Measurements from ENCODE around the gene PDZD11.
"Not testable (repeated sequence)": the region's sequence is repeated elsewhere in the genome, so short reads cannot be mapped to it uniquely, and the experiment has no call there.

The PDZD11 gene, protein sequence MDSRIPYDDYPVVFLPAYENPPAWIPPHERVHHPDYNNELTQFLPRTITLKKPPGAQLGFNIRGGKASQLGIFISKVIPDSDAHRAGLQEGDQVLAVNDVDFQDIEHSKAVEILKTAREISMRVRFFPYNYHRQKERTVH

GRCh38 chrX:70289793-70290770 lies at the start of gene PDZD11, which contains the start of gene KIF4A:
Gene PDZD11 (minus strand): TSS chrX:70289927. CDS start chrX:70289341, 586 bp downstream.
Gene KIF4A (plus strand): TSS chrX:70290104. CDS start chrX:70290459, 355 bp downstream.
- no peak for FAIRE-seq

DNA sequence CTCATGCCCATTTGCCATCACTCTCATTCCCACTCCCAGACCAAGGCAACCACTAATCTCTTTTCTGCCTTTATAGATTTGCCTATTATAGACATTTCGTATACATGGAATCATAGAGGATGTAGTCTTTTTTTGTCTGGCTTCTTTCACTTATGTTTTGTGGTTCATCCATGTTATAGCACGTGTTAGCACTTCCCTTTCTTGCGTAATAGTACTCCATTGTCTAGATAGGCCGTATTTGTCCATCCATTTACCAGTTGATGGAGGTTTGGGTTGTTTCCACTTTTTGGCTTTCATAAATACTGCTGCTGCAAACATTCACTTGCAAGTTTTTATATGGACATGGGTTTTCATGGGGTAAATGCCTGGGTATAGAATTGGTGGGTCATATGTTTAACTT lies 48.6 kb upstream of the PDZD11 start:
- no peak for FAIRE-seq

DNA sequence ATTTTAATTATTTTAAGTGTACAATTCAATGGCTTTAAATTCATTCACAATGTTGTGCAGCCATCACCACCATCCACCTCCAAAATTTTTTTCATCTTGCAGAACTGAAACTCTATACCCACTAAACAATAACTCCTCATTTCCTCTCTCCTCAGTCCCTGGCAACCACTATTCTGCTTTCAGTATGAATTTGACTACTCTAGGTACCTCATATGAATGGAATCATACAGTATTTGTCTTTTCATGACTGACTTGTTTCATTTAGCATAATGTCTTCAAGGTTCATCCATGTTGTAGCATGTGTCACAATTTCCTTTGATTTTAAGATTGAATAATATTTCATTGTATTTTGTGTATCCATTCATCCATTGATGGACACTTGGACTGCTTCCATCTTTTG lies 47.0 kb upstream of the PDZD11 start:
- FAIRE-seq, result no peak

GRCh38 chrX:70332600-70332999 lies 42.9 kb upstream of the PDZD11 start:
- FAIRE-seq, result no peak

GRCh38 chrX:70331161-70331560 lies 41.4 kb upstream of the PDZD11 start:
- FAIRE-seq, result no peak

- FAIRE-seq, result peak; percentile 38
These were observed 34.6 kb upstream of the PDZD11 start for GRCh38 chrX:70324326-70324725.

GRCh38 chrX:70323628-70324027 lies 33.9 kb upstream of the PDZD11 start:
- FAIRE-seq, result not testable (repeated sequence)

DNA sequence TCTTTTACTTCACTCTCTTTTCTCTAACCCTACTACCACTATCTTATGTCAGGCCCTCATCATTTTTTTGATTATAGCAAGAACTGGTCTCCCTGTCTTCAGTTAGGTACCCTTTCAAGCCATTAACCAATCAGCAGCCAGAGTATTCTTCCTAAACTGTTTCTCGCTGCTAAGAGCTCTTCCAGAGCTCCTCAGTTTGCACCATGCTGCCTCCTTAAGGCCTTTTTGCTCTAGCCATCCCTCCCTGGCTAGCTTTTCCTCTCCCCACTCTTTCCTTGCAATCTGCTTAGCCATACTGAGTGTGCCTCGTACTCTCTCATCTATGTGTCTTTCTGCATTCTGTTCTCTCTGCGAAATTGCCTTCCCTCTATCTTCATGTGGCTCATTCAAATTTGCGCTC lies 33.1 kb upstream of the PDZD11 start:
- no peak for FAIRE-seq

DNA sequence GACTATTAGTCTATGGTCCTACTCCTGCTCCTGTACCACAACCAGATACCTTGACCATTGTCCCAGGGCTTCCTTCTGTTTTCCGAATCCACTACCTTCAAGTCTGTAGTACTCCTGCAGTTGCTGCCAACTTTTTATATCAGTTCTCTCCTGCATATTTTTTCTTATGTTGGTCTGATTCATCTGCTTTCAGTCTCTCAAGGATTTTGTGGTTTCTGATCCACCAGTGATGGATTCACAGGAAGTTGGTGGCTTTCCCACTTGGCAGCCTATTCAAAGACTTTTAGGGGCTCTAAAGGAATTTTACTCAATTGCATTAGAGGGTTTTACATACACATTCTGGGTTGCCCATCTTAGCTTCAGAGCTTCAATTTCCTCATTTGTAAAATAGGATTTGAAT lies 23.8 kb upstream of the PDZD11 start:
- FAIRE-seq, result no peak

GRCh38 chrX:70301716-70302115 lies 12.0 kb upstream of the PDZD11 start:
- FAIRE-seq, result no peak

- FAIRE-seq, result peak; percentile 92
These were observed 3.9 kb upstream of the PDZD11 start for GRCh38 chrX:70293621-70294020.

- no peak for FAIRE-seq
These were observed 3.1 kb upstream of the PDZD11 start for GRCh38 chrX:70292788-70293187.

GRCh38 chrX:70289168-70289792 lies 447 bp downstream of the PDZD11 start:
- no peak for FAIRE-seq

- no peak for FAIRE-seq
These were observed 7.8 kb downstream of the PDZD11 start, which contains the start of gene RAB41 for GRCh38 chrX:70281951-70282350. Gene RAB41 (plus strand): TSS chrX:70282172. CDS start chrX:70282218, 46 bp downstream.

DNA sequence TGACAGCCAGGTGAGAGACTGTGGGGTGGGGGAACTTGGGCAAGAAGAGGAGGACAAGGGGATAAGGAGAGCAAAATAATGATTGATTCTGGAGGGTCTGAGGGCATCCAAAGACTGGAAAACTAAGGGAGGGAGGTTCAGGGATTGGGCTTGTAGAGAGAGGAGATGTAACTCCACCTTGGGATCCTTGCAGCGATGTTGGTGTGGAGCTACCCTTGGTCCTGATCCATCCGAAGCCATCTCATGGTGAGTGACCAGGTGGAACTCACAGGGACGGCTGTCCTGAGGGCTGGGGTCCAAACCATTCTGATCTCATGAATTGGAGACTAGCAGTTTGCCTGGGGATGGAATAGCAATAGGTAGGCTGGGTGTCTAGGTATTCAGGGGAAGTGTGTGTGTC lies 9.2 kb downstream of the PDZD11 start:
- FAIRE-seq, result no peak

- FAIRE-seq, result no peak
These were observed 10.6 kb downstream of the PDZD11 start for GRCh38 chrX:70279081-70279480.

GRCh38 chrX:70274029-70274428 lies 15.7 kb downstream of the PDZD11 start:
- FAIRE-seq, result not testable (repeated sequence)

DNA sequence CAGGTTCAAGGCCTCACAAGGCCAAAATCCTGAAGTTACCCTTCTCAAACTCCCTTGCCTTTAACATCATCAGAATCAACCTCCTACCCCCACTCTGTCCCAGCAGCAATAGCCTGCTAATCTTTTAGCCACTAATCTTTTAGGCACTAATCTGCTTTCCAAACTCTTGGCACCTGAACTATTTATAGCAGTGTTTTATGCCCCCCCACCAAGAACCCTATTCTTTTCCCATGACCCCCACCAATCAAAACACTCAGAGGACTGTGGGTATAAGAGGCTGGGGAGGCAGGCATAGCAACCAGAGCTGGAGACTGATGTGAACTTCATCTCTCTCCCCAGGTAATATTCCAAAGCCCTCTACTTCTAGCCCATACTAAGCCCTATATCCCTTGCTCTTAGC lies 21.7 kb downstream of the PDZD11 start, which contains the start of gene ARR3:
Gene ARR3, plus strand, starts transcription at position 301 of the 400 bp plus-strand sequence. CDS start 1,052 bp downstream, outside the sequence.
- FAIRE-seq, result no peak

DNA sequence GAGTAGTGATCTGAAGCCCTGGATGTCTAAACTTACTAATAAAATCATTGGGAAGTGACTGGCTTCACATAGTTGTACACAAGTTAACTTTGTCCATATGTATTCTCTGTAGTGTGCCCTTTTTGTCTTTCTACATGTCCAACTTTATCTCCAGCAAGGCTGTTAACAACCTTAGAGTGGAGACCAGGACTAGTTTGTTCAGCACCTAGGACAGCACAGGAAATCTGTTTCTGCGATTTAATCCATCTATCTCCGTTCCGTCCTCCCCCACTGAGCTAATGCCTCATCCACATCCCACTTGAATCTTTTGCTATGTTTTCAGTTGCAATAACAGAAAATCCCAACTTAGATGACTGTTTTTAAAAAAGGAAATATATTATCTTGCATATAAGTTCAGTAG lies 24.9 kb downstream of the PDZD11 start:
- FAIRE-seq, result no peak

GRCh38 chrX:70262952-70263567 lies 26.7 kb downstream of the PDZD11 start:
- FAIRE-seq, result no peak

DNA sequence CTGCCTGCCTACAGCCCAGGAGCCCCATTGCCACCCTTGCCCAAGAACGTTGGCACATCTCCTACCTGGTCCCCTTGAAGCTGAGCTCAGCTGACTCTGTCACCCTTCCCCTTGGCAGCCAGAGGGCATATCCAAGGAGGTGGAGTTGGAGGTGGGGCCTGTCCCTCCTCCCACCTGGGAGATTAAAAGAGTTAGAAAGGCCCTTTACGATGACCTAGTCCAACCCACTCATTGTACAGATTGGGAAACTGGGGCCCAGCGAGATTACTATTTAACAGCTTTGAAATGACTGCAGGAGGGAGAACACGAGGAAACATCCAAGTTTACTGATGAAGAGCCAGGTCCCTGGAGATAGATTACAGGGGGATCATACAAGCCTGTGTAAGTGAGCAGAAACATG lies 29.6 kb downstream of the PDZD11 start, which contains the start of gene P2RY4:
Gene P2RY4, minus strand, starts transcription at position 101 of the 400 bp plus-strand sequence. CDS start 580 bp downstream, outside the sequence.
- no peak for FAIRE-seq

DNA sequence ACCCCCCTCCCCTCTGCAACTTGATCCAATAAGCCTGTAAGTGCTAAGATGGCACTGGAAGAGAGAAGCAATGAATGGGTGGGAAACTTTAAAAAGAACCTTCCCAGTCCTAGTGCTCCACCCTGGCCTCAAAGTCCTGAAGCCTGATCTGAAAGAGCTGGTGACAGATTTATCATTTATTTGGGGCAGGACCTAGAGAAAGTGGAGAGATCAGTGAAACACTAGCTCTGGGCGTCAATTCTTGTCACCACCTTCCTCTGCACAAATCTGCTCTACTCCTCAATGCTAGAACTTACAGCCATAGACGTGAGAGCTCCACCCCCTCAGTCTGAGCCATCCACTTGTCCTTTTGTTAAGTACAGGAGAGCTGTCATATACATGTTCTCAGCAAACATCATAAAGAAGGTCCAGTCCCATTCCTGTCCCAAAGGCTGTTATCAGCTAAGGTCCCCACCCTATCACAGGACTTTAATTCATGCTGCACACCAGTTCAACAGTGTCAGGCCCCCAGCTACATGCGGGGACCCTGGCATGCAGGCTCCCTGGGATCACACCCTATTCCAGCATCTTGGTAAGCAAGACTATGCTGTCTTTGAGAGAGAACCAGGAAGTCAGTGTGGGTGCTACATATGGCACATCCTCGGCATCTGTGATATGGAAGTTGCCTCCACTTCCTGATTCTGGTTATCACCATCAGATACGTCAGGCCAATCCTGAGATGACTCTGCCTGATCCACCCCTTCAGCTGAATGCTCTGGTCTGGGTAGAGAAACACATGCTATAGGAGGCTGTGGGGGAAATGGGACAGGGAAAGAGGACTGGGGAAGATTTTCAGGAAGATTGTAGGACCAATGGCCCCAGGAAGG lies 32.1 kb downstream of the PDZD11 start:
- FAIRE-seq, result no peak

All from colon (tissue), 2 donors.